HL-60/S4 (cell line): ENCODE measurements around the gene MUC22.
"Not testable (repeated sequence)": the region's sequence is repeated elsewhere in the genome, so short reads cannot be mapped to it uniquely, and the experiment has no call there.

Experiments used
- in situ Hi-C: fragments of 300-500 bp; cut with MboI; formaldehyde crosslinking; loops from 2 replicates; pipeline ENCODE4 v1.14.3; 2022; ENCODE audit warnings: low sequenced_read_pairs

MUC22 gene

GRCh38 chr6:31010393-31011060, at the start of gene MUC22:
Gene MUC22, plus strand, starts transcription at chr6:31010474. Its CDS starts 233 bp downstream, at chr6:31010707.
- in situ Hi-C loops, result no loop called here

- in situ Hi-C loops, result no loop called here
Observed at GRCh38 chr6:30960907-30961673, 49.2 kb upstream of the MUC22 start.

GRCh38 chr6:30962716-30963115, 47.6 kb upstream of the MUC22 start:
- in situ Hi-C loops, result no loop called here

- in situ Hi-C loops, result no loop called here
Observed at GRCh38 chr6:30963641-30964040, 46.6 kb upstream of the MUC22 start.

- in situ Hi-C loops, result no loop called here
Observed at GRCh38 chr6:30964075-30964474, 46.2 kb upstream of the MUC22 start.

GRCh38 chr6:30965140-30965601, 45.1 kb upstream of the MUC22 start:
- in situ Hi-C loops, result no loop called here

GRCh38 chr6:30966154-30966553, 44.1 kb upstream of the MUC22 start:
- in situ Hi-C loops, result no loop called here

GRCh38 chr6:30969171-30969570, 41.1 kb upstream of the MUC22 start:
- in situ Hi-C loops, result not testable (repeated sequence)

GRCh38 chr6:30970946-30971345, 39.3 kb upstream of the MUC22 start:
- in situ Hi-C loops, result no loop called here

- in situ Hi-C loops, result no loop called here
Observed at GRCh38 chr6:30972816-30973215, 37.5 kb upstream of the MUC22 start.

- in situ Hi-C loops, result no loop called here
Observed at GRCh38 chr6:30974490-30975252, 35.6 kb upstream of the MUC22 start.

- in situ Hi-C loops, result no loop called here
Observed at GRCh38 chr6:30979141-30979540, 31.1 kb upstream of the MUC22 start.

GRCh38 chr6:30979690-30980089, 30.6 kb upstream of the MUC22 start:
- in situ Hi-C loops, result no loop called here

- in situ Hi-C loops, result no loop called here
Observed at GRCh38 chr6:30981942-30982772, 28.1 kb upstream of the MUC22 start.

GRCh38 chr6:30983439-30983838, 26.8 kb upstream of the MUC22 start, which contains the start of gene MUC21:
Gene MUC21, plus strand, starts transcription at chr6:30983718. Its CDS starts 241 bp downstream, at chr6:30983959.
- in situ Hi-C loops, result no loop called here

- in situ Hi-C loops, result no loop called here
Observed at GRCh38 chr6:30985490-30985889, 24.8 kb upstream of the MUC22 start.

GRCh38 chr6:30987304-30987703, 23.0 kb upstream of the MUC22 start:
- in situ Hi-C loops, result no loop called here

- in situ Hi-C loops, result no loop called here
Observed at GRCh38 chr6:30988209-30988825, 22.0 kb upstream of the MUC22 start.

- in situ Hi-C loops, result no loop called here
Observed at GRCh38 chr6:30990422-30991086, 19.7 kb upstream of the MUC22 start.

GRCh38 chr6:30991891-30992290, 18.4 kb upstream of the MUC22 start:
- in situ Hi-C loops, result no loop called here
